PC-3 (cell line): ENCODE data around the gene CSH2. TPM values are rescaled to one million over a fixed set of nuclear protein-coding genes. Genes with fewer than 3 reads are reported as not detected.
"Not testable (repeated sequence)": the region's sequence is repeated elsewhere in the genome, so short reads cannot be mapped to it uniquely, and the experiment has no call there.

Experiments
- ATAC-seq: fragments of 200-7000 bp; cut with Tn5 transposase; 2 replicates; pipeline ENCODE4 v1.9.1; 2020; ENCODE audit warnings: mild to moderate bottlenecking, moderate library complexity
- BruUV-seq: library from RNA; stranded (reverse); fragments of 400-500 nt; replicated peaks from 2 replicates; lab custom pipeline; 2021; lab: Mats Ljungman, UMichigan
- CTCF ChIA-PET: fragments of 300-600 bp; sonication (Branson Sonifier 250); formaldehyde crosslinking; loops from one replicate; lab custom pipeline; 2022; ENCODE audit warnings: antibody characterized with exemption; lab: Charles Lee
- POLR2A ChIA-PET: fragments of 300-600 bp; sonication (Branson Sonifier 250); formaldehyde crosslinking; loops from one replicate; lab custom pipeline; 2022; ENCODE audit warnings: antibody characterized with exemption; ENCODE audit not compliant: unreplicated experiment; lab: Charles Lee
- DNase-seq: peaks from one replicate; pipeline ENCODE4 v3.0.0-alpha.2; 2015
- H2AFZ ChIP-seq: fragments of 300-600 bp; sonication (generic); 2 replicates; pipeline ENCODE4 v1.6.0; 2016; ENCODE audit warnings: antibody characterized with exemption, low read length
- H3F3A ChIP-seq: fragments of 300-600 bp; sonication (generic); one replicate; pipeline ENCODE4 v1.6.0; 2017; ENCODE audit warnings: antibody characterized with exemption, low read length, control low read depth, mild to moderate bottlenecking; ENCODE audit not compliant: unreplicated experiment
- H3K27ac ChIP-seq: fragments of 300-600 bp; sonication (generic); 2 replicates; pipeline ENCODE4 v1.5.1; 2016; ENCODE audit warnings: mild to moderate bottlenecking, low read length
- H3K27me3 ChIP-seq: fragments of 300-600 bp; sonication (generic); 2 replicates; pipeline ENCODE4 v1.6.1; 2016; ENCODE audit warnings: low read length, mixed read lengths
- H3K36me3 ChIP-seq: fragments of 300-600 bp; sonication (generic); 2 replicates; pipeline ENCODE4 v1.6.1; 2016; ENCODE audit warnings: low read depth, mixed run types, low read length, mixed read lengths
- H3K4me1 ChIP-seq: fragments of 300-600 bp; sonication (generic); 2 replicates; pipeline ENCODE4 v1.5.1; 2016; ENCODE audit warnings: low read length; ENCODE audit not compliant: insufficient read depth
- H3K4me2 ChIP-seq: fragments of 300-600 bp; sonication (generic); 2 replicates; pipeline ENCODE4 v1.6.0; 2016; ENCODE audit warnings: low read length
- H3K4me3 ChIP-seq: fragments of 300-600 bp; sonication (generic); 2 replicates; pipeline ENCODE4 v1.5.1; 2016; ENCODE audit warnings: mild to moderate bottlenecking, low read length, mixed read lengths
- H3K79me2 ChIP-seq: fragments of 300-600 bp; sonication (generic); 2 replicates; pipeline ENCODE4 v1.6.1; 2017; ENCODE audit warnings: low read length, mixed read lengths
- H3K9ac ChIP-seq: fragments of 300-600 bp; sonication (generic); 2 replicates; pipeline ENCODE4 v1.6.0; 2016; ENCODE audit warnings: mild to moderate bottlenecking, low read length
- H3K9me2 ChIP-seq: fragments of 300-600 bp; sonication (generic); replicated peaks from 2 replicates; pipeline ENCODE4 v1.6.1; 2016; ENCODE audit warnings: mixed run types, low read length, mixed read lengths
- H3K9me3 ChIP-seq: fragments of 300-600 bp; sonication (generic); 2 replicates; pipeline ENCODE4 v1.6.1; 2016; ENCODE audit warnings: low read length, mixed read lengths
- H4K20me1 ChIP-seq: fragments of 300-600 bp; sonication (generic); 2 replicates; pipeline ENCODE4 v1.6.1; 2016; ENCODE audit warnings: low read length, mixed read lengths
- intact Hi-C: fragments of 100-400 bp; cut with micrococcal nuclease; formaldehyde crosslinking; loops from 2 replicates; pipeline ENCODE4 v1.9.0; 2023
- total RNA-seq: library from RNA; depleted of rRNA; stranded (reverse); fragments of >200 nt; gene quantifications from 2 replicates; pipeline ENCODE4 v1.2.3, GENCODE V29; 2014

Gene CSH2
- total RNA-seq, 1 experiment from 2014 or later = not detected

GRCh38 chr17:63874693-63875092 is 1.2 kb upstream of the CSH2 start:
- H3K27ac ChIP-seq, H2AFZ ChIP-seq, intact Hi-C loops, DNase-seq, H4K20me1 ChIP-seq, H3K4me1 ChIP-seq, H3K36me3 ChIP-seq, H3K9me2 ChIP-seq, ATAC-seq, H3K4me3 ChIP-seq, H3K27me3 ChIP-seq, H3K4me2 ChIP-seq, H3K9me3 ChIP-seq, H3F3A ChIP-seq, H3K9ac ChIP-seq, H3K79me2 ChIP-seq, BruUV-seq, POLR2A ChIA-PET, CTCF ChIA-PET: not testable (repeated sequence)

- intact Hi-C loops, H3K27ac ChIP-seq: not testable (repeated sequence)
- ATAC-seq = peak; percentile 42; the same call in 1 of the 2 replicates
Measured at GRCh38 chr17:63874061-63874626, 667 bp upstream of the CSH2 start.

DNA sequence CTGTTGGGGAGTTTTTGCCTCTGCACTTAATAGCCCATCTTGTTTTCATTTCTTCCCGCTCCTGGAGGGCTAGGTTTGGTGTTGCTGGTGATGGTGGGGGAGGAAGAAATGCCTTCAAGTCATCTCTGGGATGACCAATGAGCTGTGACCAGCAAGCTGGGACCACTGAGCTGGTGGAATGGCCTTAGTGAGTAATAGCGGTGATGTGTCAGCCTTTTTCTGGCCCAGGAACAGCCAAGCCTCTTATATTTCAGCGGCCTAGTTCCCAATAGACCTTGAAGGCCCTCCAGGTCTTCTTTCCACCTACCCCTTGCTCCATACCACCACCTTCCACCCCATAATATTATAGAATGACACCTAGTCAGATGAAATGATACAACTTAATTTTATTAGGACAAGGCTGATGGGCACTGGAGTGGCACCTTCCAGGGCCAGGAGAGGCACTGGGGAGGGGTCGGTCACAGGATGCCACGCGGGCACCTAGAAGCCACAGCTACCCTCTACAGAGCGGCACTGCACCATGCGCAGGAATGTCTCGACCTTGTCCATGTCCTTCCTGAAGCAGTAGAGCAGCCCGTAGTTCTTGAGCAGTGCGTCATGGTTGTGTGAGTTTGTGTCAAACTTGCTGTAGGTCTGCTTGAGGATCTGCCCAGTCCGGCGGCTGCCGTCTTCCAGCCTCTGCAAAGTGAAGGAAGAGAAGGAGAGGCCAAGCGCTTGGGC is 1.7 kb downstream of the CSH2 start:
- H3K4me3 ChIP-seq, H3K9ac ChIP-seq, BruUV-seq, H2AFZ ChIP-seq, H3K9me3 ChIP-seq, H3K27ac ChIP-seq, H3K79me2 ChIP-seq, ATAC-seq, H3F3A ChIP-seq, intact Hi-C loops, DNase-seq, CTCF ChIA-PET, H3K4me1 ChIP-seq, H3K36me3 ChIP-seq, H3K27me3 ChIP-seq, H4K20me1 ChIP-seq, H3K4me2 ChIP-seq, POLR2A ChIA-PET, H3K9me2 ChIP-seq: not testable (repeated sequence)

More at GRCh38 chr17:63874061-63874626, 667 bp upstream of the CSH2 start:
- H3K4me1 ChIP-seq, H3K27me3 ChIP-seq, H2AFZ ChIP-seq, H3K4me2 ChIP-seq, CTCF ChIA-PET, H3K79me2 ChIP-seq, BruUV-seq, H3K4me3 ChIP-seq, H4K20me1 ChIP-seq, H3K9me3 ChIP-seq, H3K9ac ChIP-seq, H3F3A ChIP-seq, H3K36me3 ChIP-seq, DNase-seq, H3K9me2 ChIP-seq: not testable (repeated sequence)
- POLR2A ChIA-PET = interaction anchor here (0.7 kb wide), 1 partner anchor 72 kb away, joined by 3 read pairs; no protein-coding TSS in a partner anchor

GRCh38 chr17:63870292-63870665 is 3.2 kb downstream of the CSH2 start:
- H3K27ac ChIP-seq, H3K9me3 ChIP-seq, H4K20me1 ChIP-seq, H3K79me2 ChIP-seq, H3K36me3 ChIP-seq, H2AFZ ChIP-seq, H3K9ac ChIP-seq, ATAC-seq, H3K9me2 ChIP-seq, POLR2A ChIA-PET, H3K4me3 ChIP-seq, H3K4me2 ChIP-seq, BruUV-seq, intact Hi-C loops, H3K27me3 ChIP-seq, H3F3A ChIP-seq, H3K4me1 ChIP-seq, DNase-seq: not testable (repeated sequence)
- CTCF ChIA-PET = interaction anchor here (1.1 kb wide), 1 partner anchor 44 kb away, joined by 3 read pairs; no protein-coding TSS in a partner anchor

DNA sequence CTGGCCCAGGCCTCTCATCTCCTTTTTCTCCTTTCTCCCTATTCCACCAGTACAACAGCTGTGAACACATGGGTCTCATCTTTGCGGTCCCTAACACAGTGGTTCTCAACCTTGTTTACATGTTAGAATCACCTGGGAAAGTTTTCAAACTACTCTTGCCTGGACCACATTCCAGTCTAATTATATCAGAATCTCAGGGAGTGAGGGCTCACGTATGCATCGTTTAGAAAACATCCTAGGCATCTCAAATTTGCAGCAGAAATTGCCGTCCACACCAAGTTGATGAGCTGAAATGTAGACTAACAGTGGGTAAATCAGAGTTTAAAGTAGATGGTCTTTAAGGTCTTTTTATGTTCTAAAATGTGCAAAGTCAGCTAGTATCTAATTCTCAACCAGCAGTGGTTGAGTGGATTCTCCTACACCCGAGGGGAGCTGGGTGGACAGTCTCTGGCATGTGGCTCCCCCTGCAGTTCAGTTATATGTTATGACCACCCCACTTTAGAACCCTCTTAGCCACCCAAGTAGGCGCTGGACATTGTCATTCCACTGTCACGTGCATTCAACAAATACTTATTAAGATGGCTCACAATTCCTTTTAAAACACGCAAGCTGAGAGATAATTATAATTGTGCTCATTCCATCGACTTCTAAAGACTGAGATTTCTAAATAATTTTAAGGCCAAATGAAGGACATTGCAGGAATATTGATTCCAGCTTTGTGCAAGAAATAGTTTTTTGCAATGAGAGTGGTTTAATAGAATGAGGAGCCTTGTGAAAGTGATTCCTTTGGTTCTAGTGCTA is 3.8 kb downstream of the CSH2 start:
- ATAC-seq (peak; percentile 18; the same call in 1 of the 2 replicates), DNase-seq (peak; percentile 45)
- H3K9ac ChIP-seq, H3K79me2 ChIP-seq, H3K9me2 ChIP-seq, H2AFZ ChIP-seq, POLR2A ChIA-PET, H3K36me3 ChIP-seq, H3K27me3 ChIP-seq, BruUV-seq, H3F3A ChIP-seq, intact Hi-C loops, H3K4me2 ChIP-seq, H3K4me1 ChIP-seq, H3K27ac ChIP-seq, H4K20me1 ChIP-seq, H3K4me3 ChIP-seq, H3K9me3 ChIP-seq: not testable (repeated sequence)
- CTCF ChIA-PET = interaction anchor here (1.1 kb wide), 1 partner anchor 43 kb away, joined by 3 read pairs; no protein-coding TSS in a partner anchor

GRCh38 chr17:63866625-63867024 is 6.9 kb downstream of the CSH2 start:
- ATAC-seq = peak; percentile 73
- H3F3A ChIP-seq, H3K36me3 ChIP-seq, H3K4me1 ChIP-seq, H3K9ac ChIP-seq, intact Hi-C loops, H3K9me3 ChIP-seq, DNase-seq, H3K4me2 ChIP-seq, H3K79me2 ChIP-seq, H3K27me3 ChIP-seq, POLR2A ChIA-PET, H3K27ac ChIP-seq, BruUV-seq, H3K4me3 ChIP-seq, H4K20me1 ChIP-seq, H3K9me2 ChIP-seq, H2AFZ ChIP-seq: not testable (repeated sequence)
- CTCF ChIA-PET = interaction anchor here (0.6 to 1.3 kb wide), 6 partner anchors 14 to 811 kb away, joined by 3 to 9 read pairs (median 4); no protein-coding TSS in a partner anchor
